Measurements from ENCODE around the gene DENND1C.

The DENND1C gene

DNA sequence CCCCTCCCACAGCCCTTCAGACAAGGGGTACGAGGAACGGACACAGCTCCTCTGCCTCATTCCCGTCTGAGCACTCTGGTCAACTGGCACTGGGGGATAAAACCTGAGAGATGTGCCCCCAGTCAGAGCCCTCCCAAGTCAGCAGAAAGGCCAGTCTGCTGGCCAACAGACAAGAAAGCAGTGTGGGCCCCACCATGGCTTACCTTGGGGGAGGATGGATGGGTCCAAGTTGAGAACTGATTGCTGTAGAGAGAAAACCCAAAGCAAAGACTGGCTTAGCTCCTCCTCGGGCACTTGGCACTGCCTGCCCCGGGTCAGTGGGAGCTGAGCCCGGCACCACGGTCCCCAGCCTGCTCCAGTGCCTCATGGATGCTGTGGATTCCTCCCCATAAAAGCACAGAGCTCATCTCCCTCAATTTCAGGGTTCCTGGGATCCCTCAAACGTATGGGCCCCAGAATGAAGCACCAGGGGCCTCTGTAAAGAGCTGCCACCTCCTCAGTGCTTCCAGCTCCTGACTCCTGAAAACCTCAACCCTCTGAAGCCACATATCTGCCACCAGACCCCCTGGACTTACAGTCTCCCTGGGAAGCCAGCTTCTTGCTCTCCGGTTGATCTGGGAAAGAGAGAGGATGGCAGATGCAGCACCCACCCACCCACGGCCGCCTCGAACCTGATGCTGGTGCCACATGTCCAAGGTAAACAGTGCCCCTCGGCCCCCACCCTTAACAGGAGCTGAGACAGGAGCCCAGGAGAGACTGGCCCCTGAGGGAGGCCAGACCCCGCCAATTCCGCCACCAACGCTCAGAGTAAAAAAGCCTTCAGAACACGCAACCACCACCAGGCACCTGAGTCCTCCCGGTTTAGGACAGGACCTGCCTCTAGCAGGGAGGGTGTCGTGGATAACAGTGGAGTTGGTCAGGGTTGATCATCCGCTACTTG, 60.2 kb downstream of the DENND1C start:
- no peak for DNase-seq

GRCh38 chr19:6418562-6418932, 63.0 kb downstream of the DENND1C start:
- DNase-seq, result no peak

DNA sequence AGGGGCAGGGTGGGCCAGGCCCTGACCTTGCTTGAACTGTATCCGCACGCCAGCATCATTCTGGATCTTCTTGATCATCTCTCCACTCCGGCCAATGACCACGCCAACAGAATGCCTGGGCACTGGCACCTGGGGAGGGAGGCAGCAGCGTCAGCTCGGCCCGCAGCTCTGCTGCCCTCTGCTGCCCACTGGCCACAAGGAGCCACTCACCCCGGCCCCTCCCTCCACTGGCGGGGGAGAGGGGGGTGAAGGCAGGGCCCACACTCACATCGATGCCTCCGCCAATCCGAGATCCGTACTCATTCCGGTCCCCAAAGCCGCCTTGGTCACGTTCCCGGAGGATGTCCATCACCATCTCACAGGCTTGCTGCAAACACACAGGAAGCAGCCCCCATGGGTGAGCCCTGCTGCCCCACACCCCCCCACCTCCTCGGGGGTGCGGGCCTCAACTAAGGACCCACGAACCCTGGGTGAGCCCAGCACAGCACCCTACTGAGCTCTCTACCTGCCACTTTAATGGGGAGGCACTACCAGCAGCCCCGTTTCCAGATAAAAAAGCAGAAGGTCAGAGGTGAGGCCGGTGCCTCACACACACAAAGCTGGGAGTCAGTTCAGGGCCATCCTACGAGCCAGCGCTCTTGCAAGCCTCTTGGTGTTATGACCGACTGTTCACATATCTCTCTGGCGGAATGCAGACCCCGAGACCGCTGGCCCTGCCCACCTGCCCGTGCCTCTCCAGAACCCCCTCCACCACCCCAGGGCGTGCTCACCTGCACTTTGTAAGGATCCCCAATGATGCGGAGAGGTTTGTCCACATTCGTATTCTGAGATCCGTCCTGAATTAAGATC, 63.6 kb downstream of the DENND1C start:
- no peak for DNase-seq
